ENCODE data around the gene LRMDA. TPM values are rescaled to one million over a fixed set of nuclear protein-coding genes. Genes with fewer than 3 reads are reported as not detected.

LRMDA gene
- total RNA-seq, 1 experiment from 2014 or later = not detected

DNA sequence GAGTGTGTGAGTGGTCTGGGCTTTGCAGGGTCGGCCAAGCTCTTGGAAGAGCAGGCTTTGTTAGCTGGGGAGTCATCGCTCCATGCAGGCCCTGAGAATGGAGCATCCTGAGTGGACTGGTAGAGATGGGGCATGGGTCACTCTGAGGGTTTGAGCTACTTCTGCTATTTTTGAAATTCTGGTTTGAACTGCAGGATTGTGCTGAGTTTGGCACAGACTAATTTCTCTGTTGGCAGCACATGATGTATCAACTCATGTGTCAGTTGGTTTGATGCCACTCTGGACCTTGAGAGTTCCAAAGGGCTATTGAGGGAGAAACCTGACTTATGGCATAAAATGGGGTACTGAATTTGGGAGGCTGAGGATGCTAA, 56.3 kb downstream of the LRMDA start:
- ChIA-PET POLR2A (ENCODE audit: low non-redundant PET) (no interaction called here), CTCF (no interaction called here)
- peaks cover 9% of the 10 kb centered on the region for H3K27me3 ChIP-seq (replicated peaks; ENCODE audit: insufficient read depth, low read depth, low read length, poor library complexity)
- H3K4me3 ChIP-seq (ENCODE audit: low read depth, low read length, poor library complexity, severe bottlenecking) = no peak overlapping the region
- no peak overlapping the region for H3K27ac ChIP-seq (ENCODE audit: low read depth, low read length, poor library complexity, severe bottlenecking)
- H3K9me3 ChIP-seq (ENCODE audit: low read depth, low read length, poor library complexity, severe bottlenecking) = no peaks in the 10 kb centered on the region
- no peak for DNase-seq (ENCODE audit: low spot score)
- H3K4me1 ChIP-seq (ENCODE audit: insufficient read depth, low read length, poor library complexity, severe bottlenecking) = no peaks in the 10 kb centered on the region
- BruUV-seq (replicated peaks) = no TSS peak
- intact Hi-C loops (cut with micrococcal nuclease; ENCODE audit: unreplicated experiment) = no loop called here
- H3K36me3 ChIP-seq (ENCODE audit: insufficient read depth, low read length, poor library complexity, severe bottlenecking) = no peaks in the 10 kb centered on the region
- TF ChIP-seq, protein P1, sequence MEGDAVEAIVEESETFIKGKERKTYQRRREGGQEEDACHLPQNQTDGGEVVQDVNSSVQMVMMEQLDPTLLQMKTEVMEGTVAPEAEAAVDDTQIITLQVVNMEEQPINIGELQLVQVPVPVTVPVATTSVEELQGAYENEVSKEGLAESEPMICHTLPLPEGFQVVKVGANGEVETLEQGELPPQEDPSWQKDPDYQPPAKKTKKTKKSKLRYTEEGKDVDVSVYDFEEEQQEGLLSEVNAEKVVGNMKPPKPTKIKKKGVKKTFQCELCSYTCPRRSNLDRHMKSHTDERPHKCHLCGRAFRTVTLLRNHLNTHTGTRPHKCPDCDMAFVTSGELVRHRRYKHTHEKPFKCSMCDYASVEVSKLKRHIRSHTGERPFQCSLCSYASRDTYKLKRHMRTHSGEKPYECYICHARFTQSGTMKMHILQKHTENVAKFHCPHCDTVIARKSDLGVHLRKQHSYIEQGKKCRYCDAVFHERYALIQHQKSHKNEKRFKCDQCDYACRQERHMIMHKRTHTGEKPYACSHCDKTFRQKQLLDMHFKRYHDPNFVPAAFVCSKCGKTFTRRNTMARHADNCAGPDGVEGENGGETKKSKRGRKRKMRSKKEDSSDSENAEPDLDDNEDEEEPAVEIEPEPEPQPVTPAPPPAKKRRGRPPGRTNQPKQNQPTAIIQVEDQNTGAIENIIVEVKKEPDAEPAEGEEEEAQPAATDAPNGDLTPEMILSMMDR (conservative IDR thresholded peaks at IDR 0.05; ENCODE audit: low read depth, low read length) = no peak
- no peak for TF ChIP-seq EZH2 (IDR thresholded peaks at IDR 0.05; ENCODE audit: borderline replicate concordance, low read depth, low read length, poor library complexity, severe bottlenecking)

DNA sequence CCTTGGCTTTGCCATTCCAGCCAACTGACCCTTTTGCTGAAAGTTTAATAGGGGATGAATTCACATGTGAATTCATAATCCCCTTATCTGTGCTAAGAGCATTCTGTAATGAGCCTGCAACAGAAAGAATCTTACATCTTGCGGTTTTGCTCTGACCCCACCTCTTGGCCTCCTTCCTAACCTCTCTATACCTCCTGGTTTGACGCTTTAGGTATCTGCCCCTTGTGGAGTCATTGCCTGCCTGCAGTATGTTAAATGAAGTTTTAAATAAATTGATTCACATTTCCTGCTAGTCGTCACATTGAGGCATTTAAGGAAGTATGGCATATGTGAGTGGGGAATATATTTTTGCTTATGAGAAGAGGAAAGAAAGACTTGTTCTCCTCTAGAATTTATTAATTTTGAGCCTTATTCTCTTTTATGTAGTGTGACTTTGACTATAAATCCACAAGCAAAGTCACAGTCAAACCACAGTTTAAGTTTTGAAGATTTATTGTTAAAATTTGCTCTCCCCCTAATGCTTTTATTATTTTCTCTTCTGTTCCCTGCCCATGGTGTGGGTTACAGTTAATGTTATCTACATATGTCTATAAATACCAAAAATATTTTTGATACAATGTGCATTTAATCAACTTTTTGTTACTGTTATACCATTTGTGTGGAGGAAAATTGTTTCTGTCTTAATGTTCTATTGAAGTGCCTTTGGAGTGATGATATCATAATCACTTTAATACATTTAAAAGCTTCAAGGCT, 60.9 kb downstream of the LRMDA start:
- no TSS peak for BruUV-seq (replicated peaks)
- intact Hi-C loops (cut with micrococcal nuclease; ENCODE audit: unreplicated experiment) = no loop called here

DNA sequence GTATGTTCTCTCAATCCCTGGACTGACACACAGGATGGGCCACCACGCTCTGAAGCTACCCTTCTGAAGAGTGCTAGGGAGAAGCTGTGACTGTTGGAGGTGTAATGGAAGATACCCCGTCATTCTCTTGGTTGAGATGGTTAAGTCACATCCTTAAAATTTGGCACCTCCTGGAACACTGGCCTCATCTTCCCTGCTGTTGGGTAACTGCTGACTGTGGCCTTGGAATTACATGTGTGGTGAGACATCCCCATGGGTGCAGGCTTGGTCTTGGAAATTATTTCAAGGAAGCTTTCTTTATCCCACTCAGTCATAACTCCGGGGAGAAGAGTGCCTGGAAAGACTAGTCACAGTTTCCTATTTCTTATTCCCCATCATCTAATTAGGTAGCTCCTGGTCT, 62.0 kb downstream of the LRMDA start:
- TF ChIP-seq EZH2 (IDR thresholded peaks at IDR 0.05; ENCODE audit: borderline replicate concordance, low read depth, low read length, poor library complexity, severe bottlenecking) = no peak
- TF ChIP-seq, protein P1 (conservative IDR thresholded peaks at IDR 0.05; ENCODE audit: low read depth, low read length) = no peak
- Histone ChIP-seq H3K4me3 (ENCODE audit: low read depth, low read length, poor library complexity, severe bottlenecking) (no peak overlapping the region), H3K36me3 (ENCODE audit: insufficient read depth, low read length, poor library complexity, severe bottlenecking) (no peaks in the 10 kb centered on the region), H3K4me1 (ENCODE audit: insufficient read depth, low read length, poor library complexity, severe bottlenecking) (no peaks in the 10 kb centered on the region), H3K9me3 (ENCODE audit: low read depth, low read length, poor library complexity, severe bottlenecking) (no peaks in the 10 kb centered on the region), H3K27ac (ENCODE audit: low read depth, low read length, poor library complexity, severe bottlenecking) (no peak overlapping the region), H3K27me3 (replicated peaks; ENCODE audit: insufficient read depth, low read depth, low read length, poor library complexity) (peaks cover 14% of the 10 kb centered on the region)
- ChIA-PET POLR2A (ENCODE audit: low non-redundant PET) (no interaction called here), CTCF (no interaction called here)
- no TSS peak for BruUV-seq (replicated peaks)
- intact Hi-C loops (cut with micrococcal nuclease; ENCODE audit: unreplicated experiment) = no loop called here
- DNase-seq (ENCODE audit: low spot score) = no peak

More for the DNA sequence above, 60.9 kb downstream of the LRMDA start:
- no peaks in the 10 kb centered on the region for H3K4me1 ChIP-seq (ENCODE audit: insufficient read depth, low read length, poor library complexity, severe bottlenecking)
- no peak overlapping the region for H3K27ac ChIP-seq (ENCODE audit: low read depth, low read length, poor library complexity, severe bottlenecking)
- no peaks in the 10 kb centered on the region for H3K36me3 ChIP-seq (ENCODE audit: insufficient read depth, low read length, poor library complexity, severe bottlenecking)
- no peaks in the 10 kb centered on the region for H3K9me3 ChIP-seq (ENCODE audit: low read depth, low read length, poor library complexity, severe bottlenecking)
- no peak for DNase-seq (ENCODE audit: low spot score)
- H3K27me3 ChIP-seq (replicated peaks; ENCODE audit: insufficient read depth, low read depth, low read length, poor library complexity) = peaks cover 9% of the 10 kb centered on the region
- TF ChIP-seq, protein P1 (conservative IDR thresholded peaks at IDR 0.05; ENCODE audit: low read depth, low read length) = no peak
- no peak for TF ChIP-seq EZH2 (IDR thresholded peaks at IDR 0.05; ENCODE audit: borderline replicate concordance, low read depth, low read length, poor library complexity, severe bottlenecking)
- ChIA-PET POLR2A (ENCODE audit: low non-redundant PET) (no interaction called here), CTCF (no interaction called here)
- H3K4me3 ChIP-seq (ENCODE audit: low read depth, low read length, poor library complexity, severe bottlenecking) = no peak overlapping the region
